Glomerular visceral epithelial cell (primary cell): Measurements from ENCODE around the gene CGB1.

Experiments
- DNase-seq: peaks from one replicate; pipeline ENCODE4 v3.0.0-alpha.2; 2016; ENCODE audit errors: extremely low spot score

The CGB1 gene

DNA sequence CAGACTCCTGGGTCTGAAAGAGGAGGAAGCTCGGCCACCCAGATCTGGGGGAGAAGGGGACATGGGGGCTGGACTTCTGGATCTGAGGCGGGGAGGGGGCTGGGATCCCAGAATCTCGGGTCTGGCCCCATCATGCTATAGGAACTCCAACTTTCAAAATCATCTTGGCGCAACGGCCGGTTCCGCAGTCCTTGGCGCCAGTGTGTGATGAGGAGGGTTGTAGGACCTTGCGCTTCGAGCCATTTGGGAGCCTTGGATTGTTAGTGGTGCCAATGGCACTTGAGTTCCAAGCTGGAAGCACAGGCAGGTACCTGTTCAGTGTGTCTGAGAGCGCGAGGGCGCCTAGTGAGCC, 42.7 kb downstream of the CGB1 start:
- no peak for DNase-seq

DNA sequence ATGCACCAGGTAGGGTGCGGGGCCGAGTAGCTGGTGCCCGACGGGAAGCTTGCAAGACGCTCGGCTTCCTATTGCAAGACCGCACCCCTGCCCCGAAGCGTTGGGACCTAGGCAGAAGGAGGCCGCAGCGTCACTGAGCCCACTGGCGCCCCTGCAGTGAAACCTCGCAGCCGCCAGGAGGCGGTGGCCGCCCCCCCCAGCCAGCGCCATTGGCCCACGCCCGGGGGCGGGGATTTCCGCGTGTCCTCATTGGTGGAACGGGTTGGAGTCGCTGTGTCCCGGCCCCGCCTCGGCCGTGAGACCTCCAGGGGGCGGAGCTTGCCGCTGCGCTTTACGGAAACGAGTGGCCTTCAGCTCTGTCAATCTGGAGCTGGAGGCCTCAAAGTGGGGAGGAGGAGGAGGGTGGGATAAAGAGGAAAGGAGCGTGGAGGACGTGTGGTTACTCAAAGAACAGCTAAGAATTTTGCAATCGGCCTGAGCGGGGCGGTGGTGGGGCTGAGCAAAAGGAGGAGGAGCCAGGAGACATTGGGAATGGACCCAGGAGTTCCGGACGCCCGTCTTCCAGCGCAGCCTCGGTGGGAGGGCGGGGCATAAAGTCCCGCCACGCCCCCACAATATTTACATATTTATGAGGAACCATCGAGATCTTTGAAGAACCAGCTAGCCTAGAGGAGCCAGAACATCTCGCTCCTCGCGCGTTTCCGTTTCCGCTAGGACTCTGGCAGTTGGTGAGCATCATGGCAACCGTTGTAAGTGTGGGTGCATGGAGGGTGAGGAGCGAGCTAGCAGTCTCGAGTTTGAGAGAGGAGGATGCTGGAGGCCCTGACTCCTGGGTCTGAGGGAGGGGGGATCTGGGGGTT, 43.3 kb downstream of the CGB1 start, which contains the start of the genes GYS1 and RUVBL2:
Gene GYS1 (minus strand): TSS at position 135 of the 860 bp plus-strand sequence. CDS start 197 bp downstream, outside the sequence.
Gene RUVBL2 (plus strand): TSS at position 713 of the 860 bp plus-strand sequence. CDS start 25 bp downstream, at position 738.
- peak; percentile 100 for DNase-seq

DNA sequence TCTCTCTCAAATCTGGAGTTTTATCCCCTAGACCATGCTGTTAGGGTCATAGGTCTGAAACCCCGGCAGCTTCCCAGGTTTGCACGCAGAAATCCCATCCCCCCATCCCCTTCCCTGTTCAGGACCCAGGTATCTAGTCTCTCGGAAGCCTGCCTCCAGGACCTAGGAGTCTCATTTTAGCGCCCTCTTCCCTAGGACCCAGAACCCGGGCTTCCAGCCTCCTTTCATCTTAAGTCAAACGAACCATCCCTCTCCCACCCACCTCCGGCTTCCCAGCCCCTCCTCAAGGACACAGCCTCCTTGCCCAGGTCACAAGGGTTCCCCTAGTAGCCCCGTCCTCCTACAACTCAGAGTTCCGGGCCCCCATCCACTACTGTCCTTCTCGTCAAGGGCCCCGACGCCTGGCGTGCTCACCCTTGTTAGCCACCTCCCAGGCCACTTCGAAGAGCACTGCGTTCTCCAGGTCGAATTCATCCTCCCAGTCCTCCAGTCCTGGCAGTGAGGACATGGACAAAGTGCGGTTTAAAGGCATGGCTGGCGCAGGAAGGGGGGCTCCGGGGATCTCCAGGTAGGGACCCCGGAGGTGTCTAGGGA, 44.0 kb downstream of the CGB1 start:
- DNase-seq: no peak

DNA sequence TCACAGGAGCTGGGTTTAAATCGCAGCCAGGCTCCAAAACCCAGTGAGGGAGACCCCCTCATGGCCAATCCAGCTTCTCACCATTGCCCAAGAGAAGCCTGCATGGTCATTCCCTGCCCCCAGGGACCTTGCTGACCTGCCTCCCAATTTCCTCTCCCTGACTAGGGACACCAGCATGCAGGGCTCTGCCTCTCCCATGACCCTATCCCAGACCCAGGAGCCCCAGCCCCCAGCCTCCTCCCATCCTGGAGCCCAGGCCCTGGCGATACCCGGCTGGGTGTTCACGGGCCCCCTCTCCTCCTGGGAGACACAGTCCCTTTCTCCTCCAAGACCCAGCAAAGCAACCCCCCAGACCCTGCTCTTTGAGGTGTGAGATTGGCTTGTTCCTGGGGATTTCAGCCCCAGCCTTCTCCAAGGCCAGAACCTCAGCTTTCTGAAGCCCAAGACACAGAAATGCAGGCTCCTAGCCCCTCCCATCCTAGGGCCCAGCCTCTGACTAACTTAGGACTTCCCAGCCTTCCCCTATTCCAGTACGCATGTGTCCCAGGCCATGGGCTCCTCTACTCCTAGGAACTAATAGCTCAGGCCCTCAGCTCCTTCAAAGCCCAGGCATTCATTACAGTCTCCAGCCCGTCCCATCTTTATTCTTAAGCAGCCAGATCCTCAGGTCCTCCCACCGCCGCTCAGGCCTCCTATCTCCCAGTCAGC, 44.7 kb downstream of the CGB1 start:
- peak; percentile 79 for DNase-seq

DNA sequence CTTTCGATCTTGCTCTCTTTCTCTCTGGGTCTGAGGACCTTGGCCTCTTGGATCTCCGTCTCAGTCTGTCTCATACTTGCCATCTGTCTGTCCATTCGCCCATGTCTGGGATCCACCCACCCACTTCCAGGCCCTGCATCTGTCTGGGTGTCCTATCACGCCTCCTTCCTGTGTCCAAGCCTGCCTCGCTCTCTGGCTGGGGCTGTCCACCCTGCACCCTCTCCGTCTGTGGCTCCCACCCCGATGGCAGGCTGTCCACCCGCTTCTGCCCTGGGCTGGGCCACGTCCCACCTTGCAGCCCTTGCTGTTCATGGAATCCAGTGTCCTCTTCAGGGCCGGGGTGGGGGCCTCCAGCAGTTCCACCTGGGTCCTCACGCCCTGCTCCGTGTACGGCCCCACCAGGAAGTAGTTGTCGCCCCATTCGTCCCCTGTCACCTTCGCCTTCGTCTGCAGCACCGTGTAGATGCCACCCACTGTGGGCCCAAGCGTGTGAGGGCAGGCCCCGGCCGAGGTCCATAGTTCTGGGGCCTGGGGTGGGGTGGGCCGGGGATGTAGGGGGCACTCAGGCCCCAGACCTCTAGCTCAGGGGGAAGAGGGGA, 45.6 kb downstream of the CGB1 start:
- no peak for DNase-seq

DNA sequence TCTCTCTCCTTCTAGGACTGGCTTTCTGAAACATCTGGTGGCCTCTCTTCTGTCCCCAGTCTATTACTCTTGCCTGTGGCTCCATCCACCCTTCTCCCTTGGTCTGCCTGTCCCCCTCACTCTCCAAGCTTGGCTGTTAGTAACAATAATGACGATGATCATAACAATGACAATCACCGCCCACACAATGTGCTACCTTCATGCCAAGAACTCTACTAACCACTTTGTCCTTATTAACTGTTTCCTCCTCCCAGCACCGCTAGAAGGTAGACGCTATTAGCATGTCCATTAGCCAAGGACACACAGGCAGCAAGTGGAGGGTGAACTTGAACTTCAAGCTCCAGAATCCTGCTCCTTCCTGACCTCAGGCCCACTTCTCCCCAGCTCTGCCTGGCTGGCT, 46.3 kb downstream of the CGB1 start:
- DNase-seq: no peak

DNA sequence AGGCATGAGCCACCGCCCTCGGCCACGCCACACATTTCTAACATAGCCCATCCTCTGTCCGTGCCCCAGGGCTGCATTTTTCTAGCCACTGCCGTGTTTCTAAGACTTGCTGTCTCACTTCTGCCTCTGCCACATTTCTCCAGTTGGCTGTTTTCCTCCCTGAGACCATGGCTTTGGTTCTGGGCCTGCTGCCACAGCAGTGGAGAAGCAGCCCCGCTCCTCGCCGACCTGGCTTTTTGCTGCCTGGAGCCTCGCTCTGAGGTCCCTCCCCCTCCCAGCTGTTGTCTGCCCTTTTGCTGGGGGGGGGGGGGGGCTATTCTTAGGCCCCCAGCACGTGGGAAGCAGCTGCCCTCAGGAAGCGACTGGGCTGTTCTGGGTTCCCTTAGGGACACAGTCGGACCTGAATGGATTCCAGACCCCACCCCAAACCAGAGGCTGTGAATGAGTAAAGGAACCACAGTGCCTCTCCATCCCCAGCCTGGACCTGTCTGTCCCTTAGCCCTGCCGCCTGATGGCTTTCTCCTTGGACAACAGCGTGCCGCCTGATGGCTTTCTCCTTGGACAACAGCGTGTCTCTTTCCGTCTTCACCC, 46.9 kb downstream of the CGB1 start:
- DNase-seq: no peak

DNA sequence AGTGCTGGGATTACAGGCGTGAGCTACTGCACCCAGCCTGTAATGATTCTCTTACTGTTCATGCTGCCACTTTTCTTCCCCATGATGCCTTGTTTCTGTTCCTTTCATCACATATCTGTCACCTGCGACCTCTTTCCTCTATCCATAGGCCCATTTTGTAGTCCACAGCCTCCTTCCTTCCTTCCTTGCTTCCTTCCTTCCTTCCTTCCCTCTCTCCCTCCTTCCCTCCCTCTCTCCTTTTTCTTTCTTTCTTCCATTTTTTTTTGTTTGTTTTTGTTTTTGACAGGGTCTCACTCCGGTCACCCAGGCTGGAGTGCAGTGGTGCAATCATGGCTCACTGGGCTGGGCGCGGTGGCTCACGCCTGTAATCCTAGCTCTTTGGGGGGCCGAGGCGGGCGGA, 47.8 kb downstream of the CGB1 start:
- DNase-seq: no peak

DNA sequence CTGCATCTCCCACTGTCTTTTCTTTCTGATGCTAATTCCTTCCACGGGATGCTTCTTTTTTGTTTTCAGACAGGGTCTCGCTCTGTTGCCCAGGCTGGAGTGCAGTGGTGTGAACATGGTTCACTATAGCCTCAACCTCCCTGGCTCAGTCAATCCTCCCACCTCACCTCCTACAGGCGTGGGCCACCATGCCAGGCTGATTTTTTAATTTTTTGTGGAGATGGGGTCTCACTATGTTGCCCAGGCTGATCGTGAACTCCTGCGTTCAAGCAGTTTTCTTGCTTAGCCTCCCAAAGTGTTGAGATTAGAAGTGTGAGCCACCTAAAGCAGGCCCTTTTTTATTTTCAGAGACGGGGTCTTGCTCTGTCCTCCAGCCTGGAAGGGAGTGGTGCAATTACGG, 48.4 kb downstream of the CGB1 start:
- no peak for DNase-seq

DNA sequence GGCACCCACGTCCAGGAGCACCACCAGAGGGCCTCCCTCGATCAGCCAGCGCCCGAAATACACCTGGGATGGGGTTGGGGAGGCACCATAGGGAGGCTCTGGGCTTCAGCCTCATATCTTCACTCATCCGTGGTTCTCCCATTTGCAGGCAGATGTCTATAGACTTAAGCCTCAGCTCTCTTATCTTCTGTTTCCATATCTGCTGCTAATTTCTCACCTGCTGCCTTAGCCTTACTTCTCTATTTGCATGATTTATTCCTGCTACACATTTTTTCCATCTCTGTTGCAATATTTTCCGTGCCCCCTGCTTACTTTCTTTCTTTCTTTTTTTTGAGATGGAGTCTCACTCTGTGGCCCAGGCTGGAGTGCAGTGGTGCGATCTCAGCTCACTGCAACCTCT, 49.4 kb downstream of the CGB1 start:
- no peak for DNase-seq

DNA sequence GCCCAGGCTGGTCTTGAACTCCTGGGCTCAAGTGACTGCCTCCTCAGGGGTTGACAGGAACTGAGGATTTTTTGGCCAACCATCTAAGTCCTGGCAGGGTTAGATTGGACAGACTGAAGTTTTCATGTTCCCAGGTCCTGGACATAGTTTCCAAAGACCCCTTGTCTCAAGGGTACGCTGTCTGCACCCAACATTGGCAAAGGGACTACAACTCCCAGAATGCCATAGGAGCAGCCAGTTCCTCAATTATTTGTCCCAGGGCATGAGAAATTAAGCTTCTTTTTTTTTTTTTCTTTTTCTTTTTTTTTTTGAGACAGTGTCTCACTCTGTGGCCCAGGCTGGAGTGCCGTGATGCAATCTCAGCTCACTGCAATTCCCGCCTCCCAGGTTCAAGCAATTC, 50.5 kb downstream of the CGB1 start:
- no peak for DNase-seq

DNA sequence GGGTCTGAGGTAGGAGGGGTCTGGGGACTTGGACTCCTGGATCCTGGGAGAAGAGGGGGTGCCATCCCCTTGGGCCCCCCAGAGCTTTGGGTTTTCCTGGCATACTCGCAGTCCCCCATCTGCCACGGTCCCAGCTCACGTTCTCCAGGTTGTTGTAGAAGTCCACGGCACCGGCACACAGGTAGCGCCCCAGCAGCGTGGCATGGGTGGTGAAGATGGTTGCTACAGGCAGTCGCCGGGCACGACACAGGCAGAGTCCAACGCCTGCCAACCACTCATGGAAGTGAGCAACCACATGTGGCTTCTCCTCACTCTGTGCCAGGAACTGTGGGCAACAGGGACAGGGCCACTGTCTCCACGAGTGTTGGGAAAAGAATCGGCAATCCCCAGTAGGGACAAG, 51.0 kb downstream of the CGB1 start:
- DNase-seq: no peak
